CD4-positive, alpha-beta memory T cell (primary cell): ENCODE data around the gene CKB. TPM values are rescaled to one million over a fixed set of nuclear protein-coding genes. Genes with fewer than 3 reads are reported as not detected.
A peak's percentile ranks its signal among the peaks of the same experiment; 100 is the strongest.

ENCODE experiments used
- CTCF ChIA-PET: fragments of 350-600 bp; sonication (Branson Sonifier 250); formaldehyde crosslinking; loops from one replicate; lab custom pipeline; 2021; ENCODE audit warnings: inconsistent platforms; ENCODE audit not compliant: partially characterized antibody; lab: Charles Lee
- POLR2A ChIA-PET: fragments of 350-600 bp; sonication (Branson Sonifier 250); formaldehyde crosslinking; loops from one replicate; lab custom pipeline; 2021; ENCODE audit not compliant: partially characterized antibody; lab: Charles Lee
- DNase-seq, 5 donors: peaks; one replicate each; pipeline versions ENCODE4 v3.0.0 to v3.0.0-alpha.2; 2020 to 2022; ENCODE audit warnings: mixed read lengths in 1 of 5
- H3K27ac ChIP-seq: one replicate; pipeline ENCODE4 v1.7.0; 2013; ENCODE audit warnings: low read depth, low read length
- H3K27me3 ChIP-seq: 2 replicates; pipeline ENCODE4 v1.7.0; 2013; ENCODE audit warnings: mild to moderate bottlenecking, low read length, moderate library complexity; ENCODE audit not compliant: insufficient read depth
- H3K36me3 ChIP-seq: 2 replicates; pipeline ENCODE4 v1.7.0; 2013; ENCODE audit warnings: mild to moderate bottlenecking, low read length, moderate library complexity; ENCODE audit not compliant: insufficient read depth
- H3K4me1 ChIP-seq: 2 replicates; pipeline ENCODE4 v1.7.0; 2013; ENCODE audit warnings: mild to moderate bottlenecking, low read length, moderate library complexity; ENCODE audit not compliant: insufficient read depth
- H3K4me3 ChIP-seq, 2 donors: one replicate each; pipeline ENCODE4 v1.7.0; 2013; ENCODE audit warnings: low read length in 2 of 2, mild to moderate bottlenecking in 1 of 2
- H3K9me3 ChIP-seq, 2 donors: one replicate each; pipeline ENCODE4 v1.7.0; 2013; ENCODE audit warnings: low read length in 2 of 2, control low read depth in 1 of 2; ENCODE audit not compliant: control insufficient read depth in 1 of 2
- H3K27ac Mint-ChIP-seq, 7 donors: one replicate each; pipeline ENCODE4 v1.8.0; 2020 to 2021; ENCODE audit warnings: mixed read lengths in 7 of 7, mild to moderate bottlenecking in 6 of 7, inconsistent platforms in 3 of 7, moderate library complexity in 3 of 7
- H3K27me3 Mint-ChIP-seq, 2 donors: one replicate each; pipeline ENCODE4 v1.8.0; 2020 to 2021; ENCODE audit warnings: mixed read lengths in 2 of 2
- H3K36me3 Mint-ChIP-seq, 2 donors: one replicate each; pipeline ENCODE4 v1.8.0; 2020 to 2021; ENCODE audit warnings: mixed read lengths in 2 of 2, inconsistent platforms in 1 of 2, mild to moderate bottlenecking in 1 of 2
- H3K4me1 Mint-ChIP-seq, 4 donors: one replicate each; pipeline ENCODE4 v1.8.0; 2020 to 2021; ENCODE audit warnings: mixed read lengths in 4 of 4, mild to moderate bottlenecking in 1 of 4
- H3K4me3 Mint-ChIP-seq, 8 donors: one replicate each; pipeline ENCODE4 v1.8.0; 2020 to 2021; ENCODE audit warnings: mixed read lengths in 8 of 8, mild to moderate bottlenecking in 7 of 8, moderate library complexity in 6 of 8, inconsistent platforms in 3 of 8
- H3K9me3 Mint-ChIP-seq, 8 donors: one replicate each; pipeline ENCODE4 v1.8.0; 2020 to 2021; ENCODE audit warnings: mixed read lengths in 8 of 8, mild to moderate bottlenecking in 5 of 8, inconsistent platforms in 3 of 8, moderate library complexity in 1 of 8
- intact Hi-C: fragments of 100-400 bp; cut with micrococcal nuclease; formaldehyde crosslinking; loops from one replicate; pipeline ENCODE4 v1.15.1; 2023
- polyA plus RNA-seq, 2 donors: library from polyadenylated mRNA; unstranded; fragments of 300-500 nt; fragmentation: Illumina TruSeq; gene quantifications; one replicate each; pipeline ENCODE4 v1.2.3, GENCODE V29; 2021
- total RNA-seq, 2 experiments: library from RNA; stranded (reverse); gene quantifications; one replicate each; pipeline ENCODE4 v1.2.3, GENCODE V29; 2021

Gene CKB
- total and polyA plus RNA-seq, 4 experiments from 2014 or later: 2.0 to 3.0 (median 2.5) TPM

DNA sequence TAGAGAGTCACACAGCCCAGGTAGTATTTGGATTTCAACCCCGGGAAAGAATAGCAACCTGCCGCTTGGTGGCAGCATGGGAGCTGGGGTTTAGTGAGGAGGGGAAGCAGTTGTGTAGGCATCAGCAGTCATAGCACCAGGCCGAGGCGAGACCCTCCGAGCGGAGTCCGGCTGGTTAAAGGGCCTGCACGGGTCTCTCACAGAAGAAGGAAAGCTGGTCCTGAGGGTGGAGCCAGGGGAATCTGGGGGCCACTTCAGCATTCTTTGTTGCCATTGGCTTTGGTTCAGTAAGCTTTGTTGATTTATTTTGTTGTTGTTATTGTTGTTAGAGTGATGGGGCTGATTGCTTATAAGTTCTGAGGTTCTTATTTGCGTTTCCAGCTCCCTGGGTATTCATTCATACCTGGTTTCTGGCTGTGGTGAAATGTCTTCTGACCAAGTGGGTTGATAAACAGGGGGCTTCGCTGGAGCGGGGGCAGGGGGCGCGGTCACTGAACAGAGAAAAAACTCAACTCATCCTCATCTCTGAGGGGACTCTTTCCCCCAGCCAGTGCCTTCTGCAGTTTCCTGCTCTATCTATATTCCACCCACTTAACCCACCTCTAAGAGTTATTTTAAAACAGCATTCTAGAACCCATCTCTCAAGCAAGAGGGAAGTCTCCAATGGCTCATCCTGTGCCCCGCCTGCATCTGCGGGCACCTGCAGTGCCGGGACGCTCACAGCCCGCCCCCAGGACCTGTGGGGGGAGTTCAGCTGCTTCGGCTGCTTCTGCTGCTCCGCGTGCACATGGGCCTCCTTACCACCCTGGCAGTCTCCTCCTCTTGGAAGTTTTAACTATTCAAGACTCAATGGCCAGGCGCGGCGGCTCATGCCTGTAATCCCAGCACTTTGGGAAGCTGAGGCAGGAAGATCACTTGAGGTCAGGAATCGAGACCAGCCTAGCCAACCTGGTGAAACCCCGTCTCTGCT lies 11.6 kb downstream of the CKB start:
- no peaks in the 10 kb centered on the region for H3K4me1 ChIP-seq
- no peak overlapping the region for H3K27ac ChIP-seq
- Mint-ChIP-seq H3K4me3 (no peak overlapping the region), H3K9me3 (peaks cover 0 to 5% (median 0%) of the 10 kb centered on the region in 8 donors), H3K4me1 (peaks cover 0 to 6% (median 1%) of the 10 kb centered on the region in 4 donors), H3K27me3 (no peaks in the 10 kb centered on the region), H3K27ac (peak overlapping the region in 2 of 7 donors; percentile 29 to 73), H3K36me3 (peaks cover 9 to 29% of the 10 kb centered on the region in 2 donors)
- intact Hi-C loops: no loop called here
- no peaks in the 10 kb centered on the region for H3K36me3 ChIP-seq
- no peaks in the 10 kb centered on the region for H3K27me3 ChIP-seq
- H3K9me3 ChIP-seq: no peaks in the 10 kb centered on the region
- CTCF ChIA-PET: interaction anchor here (2.1 kb wide), 1 partner anchor 8 kb away, joined by 9 read pairs; no protein-coding TSS in a partner anchor
- H3K4me3 ChIP-seq: no peak overlapping the region
- no peak for DNase-seq
- POLR2A ChIA-PET: no interaction called here

- Mint-ChIP-seq H3K36me3 (peaks cover 14 to 38% of the 10 kb centered on the region in 2 donors), H3K27me3 (no peaks in the 10 kb centered on the region), H3K4me3 (no peak overlapping the region), H3K27ac (peak overlapping the region in 2 of 7 donors; percentile 29 to 73), H3K4me1 (peaks cover 0 to 6% (median 1%) of the 10 kb centered on the region in 4 donors), H3K9me3 (peaks cover 0 to 6% (median 0%) of the 10 kb centered on the region in 8 donors)
- CTCF ChIA-PET: interaction anchor here (2.1 kb wide), 1 partner anchor 9 kb away, joined by 9 read pairs; no protein-coding TSS in a partner anchor
- intact Hi-C loops: no loop called here
- no peaks in the 10 kb centered on the region for H3K27me3 ChIP-seq
- POLR2A ChIA-PET: no interaction called here
- H3K9me3 ChIP-seq: no peaks in the 10 kb centered on the region
- H3K36me3 ChIP-seq: peaks cover 5% of the 10 kb centered on the region
- DNase-seq: no peak
- no peak overlapping the region for H3K27ac ChIP-seq
- H3K4me3 ChIP-seq: no peak overlapping the region
- H3K4me1 ChIP-seq: no peaks in the 10 kb centered on the region
Measured at GRCh38 chr14:103509864-103510723, 12.5 kb downstream of the CKB start.

DNA sequence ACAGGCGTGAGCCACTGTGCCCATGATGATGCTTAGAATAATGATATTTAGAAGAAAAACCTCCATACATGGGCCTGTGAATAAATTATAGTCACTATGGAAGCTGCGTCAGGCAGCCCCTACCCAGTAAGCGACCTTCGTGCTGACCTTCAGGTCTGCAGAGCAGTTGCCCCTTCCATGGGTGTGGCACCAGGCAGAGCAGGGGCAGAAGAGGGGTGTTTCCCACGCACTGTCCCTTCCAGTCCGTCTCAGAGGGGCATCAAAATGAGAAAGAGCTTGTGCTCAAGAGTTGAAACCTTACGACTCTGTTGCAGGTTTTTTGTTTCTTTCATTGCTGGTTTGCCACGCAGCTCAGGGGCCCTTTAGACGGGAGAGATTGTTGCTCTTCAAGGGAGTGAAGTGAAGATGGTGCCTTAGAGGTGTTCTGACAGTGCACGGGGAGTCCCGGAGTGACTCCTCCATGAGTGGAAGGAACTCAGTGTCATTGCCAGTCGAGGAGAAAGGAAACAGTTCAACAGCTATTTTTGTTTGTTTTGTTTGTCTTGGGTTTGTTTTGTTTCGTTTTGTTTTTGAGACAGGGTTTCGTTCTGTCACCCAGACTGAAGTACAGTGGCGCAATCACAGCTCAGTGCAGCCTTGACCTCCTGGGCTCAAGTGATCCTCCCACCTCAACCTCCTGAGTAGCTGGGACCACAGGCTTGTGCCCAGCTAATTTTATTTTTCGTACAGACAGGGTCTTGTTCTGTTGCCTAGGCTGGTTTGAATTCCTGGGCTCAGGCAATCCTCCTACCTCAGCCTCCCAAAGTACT lies 13.9 kb downstream of the CKB start:
- no peak for DNase-seq
- CTCF ChIA-PET: interaction anchor here (1.3 to 2.1 kb wide), 3 partner anchors 10 to 38 kb away, joined by 3 to 9 read pairs (median 4); no protein-coding TSS in a partner anchor
- peaks cover 16% of the 10 kb centered on the region for H3K36me3 ChIP-seq
- no peaks in the 10 kb centered on the region for H3K27me3 ChIP-seq
- H3K9me3 ChIP-seq: no peaks in the 10 kb centered on the region
- H3K4me3 Mint-ChIP-seq: no peak overlapping the region
- no peak overlapping the region for H3K27ac ChIP-seq
- peaks cover 0 to 6% (median 0%) of the 10 kb centered on the region in 8 donors for H3K9me3 Mint-ChIP-seq
- no peak overlapping the region for H3K27ac Mint-ChIP-seq
- no peaks in the 10 kb centered on the region for H3K27me3 Mint-ChIP-seq
- POLR2A ChIA-PET: interaction anchor here (0.7 kb wide), 1 partner anchor 196 kb away, joined by 3 read pairs; no protein-coding TSS in a partner anchor
- intact Hi-C loops: no loop called here
- no peaks in the 10 kb centered on the region for H3K4me1 Mint-ChIP-seq
- peaks cover 22 to 50% of the 10 kb centered on the region in 2 donors for H3K36me3 Mint-ChIP-seq
- H3K4me3 ChIP-seq: no peak overlapping the region
- H3K4me1 ChIP-seq: no peaks in the 10 kb centered on the region

- H3K9me3 ChIP-seq: no peaks in the 10 kb centered on the region
- no peak overlapping the region for H3K4me3 ChIP-seq
- H3K4me1 ChIP-seq: no peaks in the 10 kb centered on the region
- Mint-ChIP-seq H3K4me1 (no peaks in the 10 kb centered on the region), H3K36me3 (peaks cover 29 to 60% of the 10 kb centered on the region in 2 donors), H3K27ac (peak overlapping the region in 1 of 7 donors; percentile 57), H3K27me3 (no peaks in the 10 kb centered on the region), H3K4me3 (no peak overlapping the region), H3K9me3 (peaks cover 0 to 6% (median 0%) of the 10 kb centered on the region in 8 donors)
- CTCF ChIA-PET: interaction anchor here (1.7 kb wide), 1 partner anchor 39 kb away, joined by 4 read pairs; no protein-coding TSS in a partner anchor
- intact Hi-C loops: no loop called here
- DNase-seq: no peak
- peaks cover 26% of the 10 kb centered on the region for H3K36me3 ChIP-seq
- H3K27ac ChIP-seq: no peak overlapping the region
- POLR2A ChIA-PET: interaction anchor here (0.6 kb wide), 1 partner anchor 381 kb away, joined by 6 read pairs; no protein-coding TSS in a partner anchor
- H3K27me3 ChIP-seq: no peaks in the 10 kb centered on the region
Measured at GRCh38 chr14:103507751-103508150, 14.9 kb downstream of the CKB start.

DNA sequence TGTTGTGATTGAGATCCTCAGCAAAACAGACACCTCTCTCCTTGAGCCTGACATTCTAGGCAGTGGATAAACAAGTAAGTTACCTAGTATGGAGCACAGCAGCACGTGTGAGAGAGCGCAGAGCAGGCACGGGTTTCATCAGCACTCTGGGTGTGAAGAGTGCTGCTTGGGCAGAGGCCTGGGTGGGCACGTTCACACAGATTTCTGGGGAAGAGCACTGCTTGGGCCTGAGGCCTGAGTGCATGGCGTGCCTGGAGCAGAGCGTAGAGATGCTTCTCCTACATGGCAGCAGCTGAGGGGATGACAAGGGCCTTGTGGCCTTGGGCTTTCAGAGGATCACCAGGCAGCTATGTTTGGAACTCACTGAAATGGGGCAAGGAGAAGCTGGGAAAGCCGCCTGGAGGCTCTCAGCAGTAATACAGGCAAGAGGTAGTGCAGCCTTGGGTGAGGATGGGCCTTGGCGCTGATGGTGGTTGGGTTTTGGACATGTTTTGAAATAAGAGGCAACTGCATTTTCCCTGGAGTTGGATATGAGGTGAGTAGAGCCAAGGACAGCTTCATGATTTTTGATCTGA lies 17.6 kb downstream of the CKB start:
- Mint-ChIP-seq H3K27ac (peak overlapping the region in 6 of 7 donors; percentile 16 to 89 (median 69)), H3K36me3 (peaks cover 45 to 73% of the 10 kb centered on the region in 2 donors), H3K4me3 (peak overlapping the region in 1 of 8 donors; percentile 46), H3K27me3 (no peaks in the 10 kb centered on the region), H3K9me3 (peaks cover 0 to 1% (median 0%) of the 10 kb centered on the region in 8 donors), H3K4me1 (peaks cover 3 to 4% (median 3%) of the 10 kb centered on the region in 4 donors)
- Histone ChIP-seq H3K27me3 (no peaks in the 10 kb centered on the region), H3K27ac (no peak overlapping the region), H3K36me3 (peaks cover 44% of the 10 kb centered on the region), H3K4me3 (no peak overlapping the region), H3K9me3 (no peaks in the 10 kb centered on the region), H3K4me1 (peaks cover under 1% of the 10 kb centered on the region)
- intact Hi-C loops: no loop called here
- no peak for DNase-seq
- POLR2A ChIA-PET: no interaction called here
- CTCF ChIA-PET: interaction anchor here (0.6 to 1.2 kb wide), 2 partner anchors 16 to 810 kb away, joined by 3 to 5 read pairs; no protein-coding TSS in a partner anchor

- no peak for DNase-seq
- CTCF ChIA-PET: no interaction called here
- no peak overlapping the region for H3K27ac Mint-ChIP-seq
- peaks cover 0 to 1% (median 0%) of the 10 kb centered on the region in 8 donors for H3K9me3 Mint-ChIP-seq
- H3K4me1 Mint-ChIP-seq: peaks cover 9 to 10% (median 9%) of the 10 kb centered on the region in 4 donors
- Histone ChIP-seq H3K36me3 (peaks cover 44% of the 10 kb centered on the region), H3K27me3 (no peaks in the 10 kb centered on the region), H3K9me3 (no peaks in the 10 kb centered on the region), H3K27ac (no peak overlapping the region), H3K4me1 (peaks cover 6% of the 10 kb centered on the region), H3K4me3 (no peak overlapping the region)
- intact Hi-C loops: no loop called here
- no peak overlapping the region for H3K4me3 Mint-ChIP-seq
- H3K36me3 Mint-ChIP-seq: peaks cover 36 to 72% of the 10 kb centered on the region in 2 donors
- POLR2A ChIA-PET: no interaction called here
- H3K27me3 Mint-ChIP-seq: no peaks in the 10 kb centered on the region
Measured at GRCh38 chr14:103503296-103503695, 19.3 kb downstream of the CKB start.
